ENCODE measurements around the gene NEK4.
A peak's percentile ranks its signal among the peaks of the same experiment; 100 is the strongest.
"Not testable (repeated sequence)": the region's sequence is repeated elsewhere in the genome, so short reads cannot be mapped to it uniquely, and the experiment has no call there.

The NEK4 gene

GRCh38 chr3:52777959-52778805 lies 7.4 kb upstream of the NEK4 start:
- no peak for DNase-seq

- DNase-seq = no peak
These were observed 6.6 kb upstream of the NEK4 start, which contains the start of gene ITIH1 for GRCh38 chr3:52777127-52777958. ITIH1 (plus strand) TSS chr3:52777599; CDS start chr3:52777616, 17 bp downstream.

GRCh38 chr3:52776486-52776885 lies 5.7 kb upstream of the NEK4 start:
- not testable (repeated sequence) for DNase-seq

- no peak for DNase-seq
These were observed 5.1 kb upstream of the NEK4 start for GRCh38 chr3:52775877-52776276.

GRCh38 chr3:52774901-52775864 lies 4.4 kb upstream of the NEK4 start:
- DNase-seq = no peak

GRCh38 chr3:52774066-52774713 lies 3.5 kb upstream of the NEK4 start:
- DNase-seq = no peak

GRCh38 chr3:52773361-52774065 lies 2.8 kb upstream of the NEK4 start:
- no peak for DNase-seq

GRCh38 chr3:52771702-52772101 lies 962 bp upstream of the NEK4 start:
- DNase-seq = no peak

- no peak for DNase-seq
These were observed 568 bp upstream of the NEK4 start for GRCh38 chr3:52771334-52771681.

- DNase-seq = peak; percentile 49
These were observed 819 bp downstream of the NEK4 start for GRCh38 chr3:52769786-52770455.

GRCh38 chr3:52763466-52763865 lies 7.3 kb downstream of the NEK4 start:
- no peak for DNase-seq

- DNase-seq = no peak
These were observed 14.6 kb downstream of the NEK4 start for GRCh38 chr3:52756141-52756540.

- no peak for DNase-seq
These were observed 16.4 kb downstream of the NEK4 start for GRCh38 chr3:52754373-52754772.

- no peak for DNase-seq
These were observed 18.6 kb downstream of the NEK4 start for GRCh38 chr3:52752045-52752660.

- no peak for DNase-seq
These were observed 27.0 kb downstream of the NEK4 start for GRCh38 chr3:52743721-52744120.

- DNase-seq = no peak
These were observed 27.6 kb downstream of the NEK4 start for GRCh38 chr3:52743152-52743551.

GRCh38 chr3:52742418-52743041 lies 28.2 kb downstream of the NEK4 start:
- peak; percentile 12 for DNase-seq

GRCh38 chr3:52739730-52740129 lies 31.0 kb downstream of the NEK4 start:
- no peak for DNase-seq

- DNase-seq = no peak
These were observed 37.4 kb downstream of the NEK4 start for GRCh38 chr3:52733256-52733891.

GRCh38 chr3:52731590-52731989 lies 39.1 kb downstream of the NEK4 start:
- DNase-seq = no peak

Data from kidney glomerular epithelial cell (primary cell).